ENCODE data around the gene ACER2. TPM values are rescaled to one million over a fixed set of nuclear protein-coding genes. Genes with fewer than 3 reads are reported as not detected.

Gene ACER2
- total RNA-seq, 1 donor from 2014 or later = 0.70 TPM

DNA sequence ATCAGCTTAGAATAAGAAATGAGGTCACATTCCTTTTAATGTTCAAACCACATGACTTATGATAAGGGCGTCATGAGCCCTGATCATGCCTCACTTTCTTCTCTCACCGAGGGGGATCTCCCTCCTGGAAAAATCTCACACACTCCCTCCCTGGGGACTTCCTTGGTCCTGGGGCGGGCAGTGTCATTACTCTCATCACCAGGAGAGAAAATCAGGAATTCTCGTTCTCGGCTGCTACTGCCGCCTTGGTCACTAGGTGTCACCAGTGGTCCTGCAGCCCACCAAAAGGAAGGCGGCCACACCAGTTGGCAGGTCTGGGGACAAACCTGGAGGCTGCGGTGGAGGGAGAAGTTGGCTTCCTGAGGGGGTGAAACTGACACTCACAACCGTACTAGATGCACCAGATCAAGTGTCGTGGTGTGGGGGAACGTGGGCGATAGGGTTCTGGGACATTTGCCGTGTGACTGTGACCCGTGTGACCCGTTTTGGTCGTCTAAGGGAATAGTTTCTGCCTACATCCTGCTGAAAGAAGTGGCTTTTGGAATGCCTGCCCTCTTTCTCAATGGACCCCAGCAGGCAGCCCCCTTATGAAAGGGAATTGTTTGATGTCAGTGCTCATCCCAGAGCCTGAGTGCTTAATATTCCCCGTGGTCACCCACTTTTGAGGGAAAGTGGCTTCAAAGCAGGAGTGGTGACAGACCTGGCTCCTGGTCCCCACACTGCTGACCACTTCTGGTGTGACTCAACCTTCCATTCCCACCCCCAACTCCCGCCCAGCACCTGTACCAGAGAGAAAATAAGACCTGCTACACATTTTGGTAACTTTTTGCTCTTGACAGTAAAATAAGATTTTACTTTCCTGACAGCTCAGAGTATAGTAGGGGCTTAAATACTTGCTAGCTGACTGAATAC is 63.2 kb downstream of the ACER2 start:
- no peak for DNase-seq (ENCODE audit: extremely low spot score, unreplicated experiment)
- peaks cover 44% of the 10 kb centered on the region for H3K27me3 Mint-ChIP-seq (ENCODE audit: unreplicated experiment)
- H3K36me3 Mint-ChIP-seq (ENCODE audit: unreplicated experiment) = no peaks in the 10 kb centered on the region
- H3K27ac Mint-ChIP-seq (ENCODE audit: unreplicated experiment) = no peak overlapping the region
- TF ChIP-seq, protein P1, sequence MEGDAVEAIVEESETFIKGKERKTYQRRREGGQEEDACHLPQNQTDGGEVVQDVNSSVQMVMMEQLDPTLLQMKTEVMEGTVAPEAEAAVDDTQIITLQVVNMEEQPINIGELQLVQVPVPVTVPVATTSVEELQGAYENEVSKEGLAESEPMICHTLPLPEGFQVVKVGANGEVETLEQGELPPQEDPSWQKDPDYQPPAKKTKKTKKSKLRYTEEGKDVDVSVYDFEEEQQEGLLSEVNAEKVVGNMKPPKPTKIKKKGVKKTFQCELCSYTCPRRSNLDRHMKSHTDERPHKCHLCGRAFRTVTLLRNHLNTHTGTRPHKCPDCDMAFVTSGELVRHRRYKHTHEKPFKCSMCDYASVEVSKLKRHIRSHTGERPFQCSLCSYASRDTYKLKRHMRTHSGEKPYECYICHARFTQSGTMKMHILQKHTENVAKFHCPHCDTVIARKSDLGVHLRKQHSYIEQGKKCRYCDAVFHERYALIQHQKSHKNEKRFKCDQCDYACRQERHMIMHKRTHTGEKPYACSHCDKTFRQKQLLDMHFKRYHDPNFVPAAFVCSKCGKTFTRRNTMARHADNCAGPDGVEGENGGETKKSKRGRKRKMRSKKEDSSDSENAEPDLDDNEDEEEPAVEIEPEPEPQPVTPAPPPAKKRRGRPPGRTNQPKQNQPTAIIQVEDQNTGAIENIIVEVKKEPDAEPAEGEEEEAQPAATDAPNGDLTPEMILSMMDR (IDR thresholded peaks at IDR 0.05) = peak; percentile 73
- peak overlapping the region; percentile 14 for H3K4me3 Mint-ChIP-seq (ENCODE audit: unreplicated experiment)
- H3K9me3 Mint-ChIP-seq (ENCODE audit: unreplicated experiment) = no peaks in the 10 kb centered on the region
- H3K4me1 Mint-ChIP-seq (ENCODE audit: unreplicated experiment) = peaks cover 4% of the 10 kb centered on the region

GRCh38 chr9:19473605-19474004 is 64.8 kb downstream of the ACER2 start:
- Mint-ChIP-seq H3K4me1 (ENCODE audit: unreplicated experiment) (peaks cover 4% of the 10 kb centered on the region), H3K9me3 (ENCODE audit: unreplicated experiment) (no peaks in the 10 kb centered on the region), H3K27me3 (ENCODE audit: unreplicated experiment) (peaks cover 46% of the 10 kb centered on the region), H3K36me3 (ENCODE audit: unreplicated experiment) (no peaks in the 10 kb centered on the region), H3K27ac (ENCODE audit: unreplicated experiment) (no peak overlapping the region), H3K4me3 (ENCODE audit: unreplicated experiment) (no peak overlapping the region)
- TF ChIP-seq, protein P1 (IDR thresholded peaks at IDR 0.05) = no peak
- DNase-seq (ENCODE audit: extremely low spot score, unreplicated experiment) = no peak

DNA sequence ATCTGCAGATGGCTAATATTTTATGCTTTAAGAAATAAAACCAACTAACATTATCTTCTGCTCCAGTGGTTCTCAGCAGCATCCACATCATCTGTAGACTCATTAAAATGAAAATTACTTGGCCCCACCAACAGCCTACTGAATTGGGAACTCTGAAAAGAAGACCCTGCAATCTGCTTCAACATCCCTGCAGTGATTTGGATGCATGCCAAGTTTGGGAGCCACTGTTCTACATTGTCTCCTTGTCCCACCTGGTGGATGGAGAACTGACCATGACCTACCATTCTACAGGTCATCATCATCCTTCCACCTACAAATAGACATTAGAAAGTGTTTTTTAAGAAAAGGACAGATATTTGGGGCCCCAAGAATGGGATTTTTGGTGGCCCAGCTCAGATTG is 71.1 kb downstream of the ACER2 start:
- DNase-seq (ENCODE audit: extremely low spot score, unreplicated experiment) = no peak
- no peaks in the 10 kb centered on the region for H3K36me3 Mint-ChIP-seq (ENCODE audit: unreplicated experiment)
- TF ChIP-seq, protein P1 (IDR thresholded peaks at IDR 0.05) = no peak
- no peak overlapping the region for H3K4me3 Mint-ChIP-seq (ENCODE audit: unreplicated experiment)
- H3K27me3 Mint-ChIP-seq (ENCODE audit: unreplicated experiment) = peaks cover 55% of the 10 kb centered on the region
- H3K4me1 Mint-ChIP-seq (ENCODE audit: unreplicated experiment) = no peaks in the 10 kb centered on the region
- H3K9me3 Mint-ChIP-seq (ENCODE audit: unreplicated experiment) = no peaks in the 10 kb centered on the region
- no peak overlapping the region for H3K27ac Mint-ChIP-seq (ENCODE audit: unreplicated experiment)

GRCh38 chr9:19480345-19480744 is 71.5 kb downstream of the ACER2 start:
- Mint-ChIP-seq H3K27me3 (ENCODE audit: unreplicated experiment) (peaks cover 57% of the 10 kb centered on the region), H3K4me3 (ENCODE audit: unreplicated experiment) (no peak overlapping the region), H3K4me1 (ENCODE audit: unreplicated experiment) (no peaks in the 10 kb centered on the region), H3K36me3 (ENCODE audit: unreplicated experiment) (no peaks in the 10 kb centered on the region), H3K9me3 (ENCODE audit: unreplicated experiment) (no peaks in the 10 kb centered on the region), H3K27ac (ENCODE audit: unreplicated experiment) (no peak overlapping the region)
- TF ChIP-seq, protein P1 (IDR thresholded peaks at IDR 0.05) = no peak
- DNase-seq (ENCODE audit: extremely low spot score, unreplicated experiment) = no peak

DNA sequence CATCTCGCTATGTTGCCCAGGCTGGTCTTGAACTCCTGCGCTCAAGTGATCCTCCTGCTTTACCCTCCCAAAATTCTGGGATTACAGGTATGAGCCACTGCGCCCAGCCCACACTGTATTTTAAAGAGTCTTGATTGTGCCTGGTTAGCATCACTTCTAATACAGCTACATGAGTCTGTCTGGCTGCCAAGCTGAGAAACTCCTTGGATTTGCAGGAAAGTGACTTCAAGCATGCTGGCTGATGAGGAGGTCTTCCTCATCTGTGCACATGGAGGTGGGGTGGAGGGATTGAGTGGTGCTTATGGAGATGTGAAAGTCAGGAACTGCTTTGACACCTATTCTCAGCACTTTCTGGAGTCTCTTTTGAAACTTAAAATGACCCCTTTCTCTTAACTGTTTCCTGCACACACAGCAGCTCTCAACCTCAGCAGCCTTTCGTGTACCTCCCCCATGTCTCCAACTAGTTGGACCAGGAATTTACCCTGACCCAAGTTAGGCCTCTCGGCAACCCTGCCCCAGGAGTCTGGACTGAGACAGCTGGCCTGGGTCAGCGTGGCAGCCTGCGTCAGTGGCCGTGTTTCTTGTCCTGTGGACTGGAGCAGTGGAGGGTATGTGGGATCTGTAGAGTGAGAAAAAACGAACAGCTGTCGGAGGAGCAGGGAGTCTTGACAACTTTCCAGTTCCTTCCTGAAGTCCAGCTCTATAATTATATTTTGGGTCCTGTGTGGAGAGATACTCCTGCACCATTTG is 72.5 kb downstream of the ACER2 start:
- no peaks in the 10 kb centered on the region for H3K4me1 Mint-ChIP-seq (ENCODE audit: unreplicated experiment)
- no peaks in the 10 kb centered on the region for H3K36me3 Mint-ChIP-seq (ENCODE audit: unreplicated experiment)
- no peak for DNase-seq (ENCODE audit: extremely low spot score, unreplicated experiment)
- H3K4me3 Mint-ChIP-seq (ENCODE audit: unreplicated experiment) = no peak overlapping the region
- no peaks in the 10 kb centered on the region for H3K9me3 Mint-ChIP-seq (ENCODE audit: unreplicated experiment)
- TF ChIP-seq, protein P1 (IDR thresholded peaks at IDR 0.05) = no peak
- peaks cover 55% of the 10 kb centered on the region for H3K27me3 Mint-ChIP-seq (ENCODE audit: unreplicated experiment)
- no peak overlapping the region for H3K27ac Mint-ChIP-seq (ENCODE audit: unreplicated experiment)

All from osteocyte (in vitro differentiated cells).